ENCODE data around the gene ZNF25. TPM values are rescaled to one million over a fixed set of nuclear protein-coding genes. Genes with fewer than 3 reads are reported as not detected.

Gene ZNF25
- total and polyA plus RNA-seq, 2 of the 4 experiments (the other 2 are of a cell fraction) = 5.1 to 9.5 TPM

GRCh38 chr10:37965006-37965405, 11.4 kb downstream of the ZNF25 start:
- no peak overlapping the region for H2AFZ ChIP-seq (replicated peaks; ENCODE audit: low read length, poor library complexity)

More at GRCh38 chr10:37965006-37965405, 11.4 kb downstream of the ZNF25 start:
- Histone ChIP-seq H4K5ac (ENCODE audit: low read depth, low read length) (no peak overlapping the region), H3K4me1 (ENCODE audit: control insufficient read depth, insufficient read depth, low read length) (no peaks in the 10 kb centered on the region), H4K8ac (ENCODE audit: low read depth in 2 of 2, low read length in 2 of 2) (no peak overlapping the region), H2BK20ac (ENCODE audit: low read depth, low read length) (no peak overlapping the region), H3K36me3 (ENCODE audit: control insufficient read depth, insufficient read depth, low read length) (peaks cover 9% of the 10 kb centered on the region; the same call in 1 of the 2 replicates), H3K27ac (ENCODE audit: insufficient read depth, low read length) (no peak overlapping the region), H2BK15ac (ENCODE audit: low read depth, low read length) (no peak overlapping the region), H2AK5ac (ENCODE audit: low read depth, low read length) (no peak overlapping the region), H3K9ac (ENCODE audit: low read depth, low read length) (no peak overlapping the region), H3K4me3 (ENCODE audit: insufficient read depth, low read depth, low read length) (no peak overlapping the region), H3K18ac (ENCODE audit: low read depth, low read length) (no peak overlapping the region), H3K79me1 (ENCODE audit: low read depth in 1 of 2, low read length in 2 of 2) (peaks cover 0 to 3% of the 10 kb centered on the region in 2 experiments; a peak in 1 of 4 replicates), H2BK5ac (ENCODE audit: low read depth, low read length, poor library complexity, severe bottlenecking) (no peak overlapping the region), H3K4me2 (ENCODE audit: low read depth, low read length) (no peak overlapping the region), H3K4ac (ENCODE audit: low read depth, low read length) (no peak overlapping the region), H3K9me3 (ENCODE audit: control insufficient read depth, insufficient read depth, low read length) (peaks cover 5% of the 10 kb centered on the region; the same call in 1 of the 2 replicates), H4K91ac (ENCODE audit: insufficient read depth, low read depth, low read length) (no peak overlapping the region), H2BK120ac (ENCODE audit: low read depth, low read length) (no peak overlapping the region), H3K56ac (ENCODE audit: extremely low read depth, insufficient read depth, low read length) (no peak overlapping the region), H4K20me1 (ENCODE audit: insufficient read depth, low read length) (no peaks in the 10 kb centered on the region), H3K27me3 (ENCODE audit: control insufficient read depth, insufficient read depth, low read length) (no peaks in the 10 kb centered on the region), H3K14ac (replicated peaks; ENCODE audit: low read depth, low read length) (no peak overlapping the region), H3K9me1 (ENCODE audit: insufficient read depth, low read length) (no peaks in the 10 kb centered on the region), H2AK9ac (replicated peaks; ENCODE audit: low read depth, low read length, poor library complexity) (no peak overlapping the region), H3K23ac (ENCODE audit: low read depth, low read length) (no peak overlapping the region)
- in situ Hi-C loops (cut with MboI; ENCODE audit: low sequenced_read_pairs) (no loop called here), dilution Hi-C loops (cut with HindIII; ENCODE audit: low sequenced_read_pairs, unreplicated experiment) (no loop called here), intact Hi-C loops (cut with micrococcal nuclease) (no loop called here)
- CTCF ChIA-PET = interaction anchor here (0.6 kb wide), 1 partner anchor 11 kb away, joined by 3 read pairs; the partner anchor contains the start of gene ZNF25
- DNase-seq = no peak
- BruUV-seq (replicated peaks) = no TSS peak
- no peak for ATAC-seq (ENCODE audit: low read depth)
- POLR2A ChIA-PET (ENCODE audit: unreplicated experiment) = no interaction called here
- no peak for TF ChIP-seq CEBPB (IDR thresholded peaks at IDR 0.05; ENCODE audit: low read depth, low read length)
- TF ChIP-seq RAD21 (IDR thresholded peaks at IDR 0.05; ENCODE audit: low read length) = no peak
- no peak for TF ChIP-seq FOS (IDR thresholded peaks at IDR 0.05; ENCODE audit: low read depth, low read length)
- no peak for TF ChIP-seq SMC3 (IDR thresholded peaks at IDR 0.05; ENCODE audit: low read depth, low read length)
- no peak for TF ChIP-seq RCOR1 (IDR thresholded peaks at IDR 0.05; ENCODE audit: insufficient replicate concordance, low read length)
- no peak for TF ChIP-seq POLR2A (IDR thresholded peaks at IDR 0.05; ENCODE audit: low read depth, low read length)
- TF ChIP-seq CHD1 (IDR thresholded peaks at IDR 0.05; ENCODE audit: low read depth, low read length) = no peak
- no peak for TF ChIP-seq MAFK (IDR thresholded peaks at IDR 0.05; ENCODE audit: low read depth, low read length)
- no peak for TF ChIP-seq NFE2L2 (IDR thresholded peaks at IDR 0.05; ENCODE audit: low read depth, low read length)
- TF ChIP-seq ELK1 (IDR thresholded peaks at IDR 0.05; ENCODE audit: borderline replicate concordance, low read depth, low read length) = no peak
- no peak for TF ChIP-seq CTCF (conservative IDR thresholded peaks at IDR 0.05; ENCODE audit: low read depth, low read length)
- TF ChIP-seq MAZ (IDR thresholded peaks at IDR 0.05; ENCODE audit: borderline replicate concordance, low read depth, low read length) = no peak
- no peak for TF ChIP-seq USF2 (IDR thresholded peaks at IDR 0.05; ENCODE audit: low read depth, low read length)
- TF ChIP-seq RFX5 (IDR thresholded peaks at IDR 0.05; ENCODE audit: low read depth, low read length) = no peak
- no peak for TF ChIP-seq BHLHE40 (IDR thresholded peaks at IDR 0.05; ENCODE audit: low read depth, low read length)
- no peak for TF ChIP-seq MXI1 (IDR thresholded peaks at IDR 0.05; ENCODE audit: borderline replicate concordance, low read depth, low read length)
